C1 segment of cervical spinal cord (tissue), 14 donors: ENCODE results near the gene GJB3.
"Not testable (repeated sequence)": the region's sequence is repeated elsewhere in the genome, so short reads cannot be mapped to it uniquely, and the experiment has no call there.

ENCODE experiments used
- DNase-seq, 14 donors: peaks; one replicate each; lab custom pipeline; 2025; lab: John Stamatoyannopoulos, UW

GJB3 gene

DNA sequence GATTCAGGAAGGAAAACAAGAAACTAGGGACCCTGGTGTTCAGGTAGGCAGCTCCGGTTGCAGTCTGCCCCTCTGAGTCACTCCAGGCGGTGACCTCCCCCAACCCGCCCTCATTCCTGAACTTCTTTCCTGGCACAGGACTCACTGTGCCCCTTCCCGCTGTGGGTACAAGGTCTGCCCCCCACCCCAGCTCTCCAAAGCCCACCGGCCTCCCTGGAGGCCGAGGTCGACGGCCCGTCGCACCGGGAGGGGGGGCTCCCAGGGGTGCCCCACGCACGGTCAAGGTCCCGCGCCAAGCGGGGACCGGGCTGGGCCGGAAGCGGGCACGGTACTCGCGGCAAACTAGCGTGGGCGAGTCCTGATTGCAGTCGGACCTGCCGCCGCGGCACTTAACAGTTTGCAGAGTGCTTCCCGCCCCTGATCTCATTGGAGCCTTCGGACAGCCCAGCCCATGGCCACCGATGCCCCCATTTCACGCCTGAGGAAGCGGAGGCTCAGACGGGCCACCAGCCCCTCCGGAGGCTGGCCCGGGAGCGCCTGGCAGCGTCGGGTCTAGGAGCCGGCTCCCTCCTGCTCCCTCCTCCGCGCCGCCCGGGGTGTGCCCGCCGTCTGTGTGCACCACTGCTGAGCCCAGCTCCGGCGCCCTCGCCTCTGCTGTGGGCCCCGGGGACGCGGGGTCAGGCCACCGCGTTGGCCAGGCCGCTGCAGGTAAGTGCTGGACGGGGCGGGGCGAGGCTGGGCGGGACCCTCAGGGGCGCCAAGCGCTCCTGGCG, at the start of gene GJB3:
Gene GJB3 (plus strand): TSS at position 144 of the 773 bp plus-strand sequence. CDS start 3,549 bp downstream, outside the sequence.
- no peak for DNase-seq

DNA sequence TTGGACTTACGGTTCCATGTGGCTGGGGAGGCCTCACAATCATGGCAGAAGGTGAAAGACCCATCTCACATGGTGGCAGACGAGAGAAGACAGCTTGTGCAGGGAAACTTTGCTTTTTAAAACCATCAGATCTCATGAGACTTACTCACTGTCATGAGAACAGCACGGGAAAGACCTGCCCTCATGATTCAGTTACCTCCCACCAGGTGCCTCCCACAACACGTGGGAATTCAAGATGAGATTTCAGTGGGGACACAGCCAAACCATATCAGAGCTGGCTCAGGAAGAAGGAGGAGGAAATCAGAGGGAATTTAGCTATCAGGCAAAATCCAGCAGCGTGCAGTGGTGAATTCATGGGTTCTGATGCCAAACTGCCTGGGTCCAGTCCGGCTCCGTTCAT, 48.2 kb upstream of the GJB3 start:
- not testable (repeated sequence) for DNase-seq

DNA sequence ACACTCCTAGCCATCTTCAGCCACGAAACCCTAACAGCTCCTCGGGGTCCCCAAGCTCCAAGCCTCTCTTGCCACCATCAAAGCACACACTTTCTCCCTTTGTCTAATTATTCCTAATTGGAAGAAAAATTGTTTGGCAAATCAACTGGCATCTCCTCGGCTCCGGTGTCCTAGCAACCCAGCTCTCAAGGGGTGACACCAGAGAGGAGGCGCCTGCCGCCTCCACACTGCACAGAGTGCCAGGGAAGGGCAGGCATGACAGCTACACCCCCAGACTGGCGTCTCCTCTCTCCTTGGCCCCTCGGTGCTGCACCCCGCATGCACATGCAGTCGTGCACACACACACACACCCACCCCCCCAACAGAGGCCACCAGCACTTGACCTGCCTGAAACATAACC, 44.3 kb upstream of the GJB3 start:
- peak in 1 of 14 donors; percentile 14 for DNase-seq

DNA sequence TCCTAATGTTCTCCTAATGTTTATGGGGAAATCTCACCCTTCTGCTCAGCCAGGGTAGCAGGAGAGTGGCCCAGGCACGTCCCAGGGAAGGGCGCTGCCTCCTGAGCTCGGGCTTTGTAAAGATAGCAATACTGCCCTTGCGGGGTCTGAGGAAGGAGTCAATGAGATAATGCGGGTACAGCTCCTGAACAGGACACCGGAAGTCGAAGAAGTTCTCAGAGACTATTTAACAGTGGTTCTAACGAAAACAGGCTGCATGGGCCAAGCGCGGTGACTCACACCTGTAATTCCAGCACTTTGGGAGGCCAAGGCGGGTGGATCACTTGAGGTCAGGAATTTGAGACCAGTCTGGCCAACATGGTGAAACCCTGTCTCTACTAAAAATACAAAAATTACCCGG, 43.8 kb upstream of the GJB3 start:
- DNase-seq: not testable (repeated sequence)

DNA sequence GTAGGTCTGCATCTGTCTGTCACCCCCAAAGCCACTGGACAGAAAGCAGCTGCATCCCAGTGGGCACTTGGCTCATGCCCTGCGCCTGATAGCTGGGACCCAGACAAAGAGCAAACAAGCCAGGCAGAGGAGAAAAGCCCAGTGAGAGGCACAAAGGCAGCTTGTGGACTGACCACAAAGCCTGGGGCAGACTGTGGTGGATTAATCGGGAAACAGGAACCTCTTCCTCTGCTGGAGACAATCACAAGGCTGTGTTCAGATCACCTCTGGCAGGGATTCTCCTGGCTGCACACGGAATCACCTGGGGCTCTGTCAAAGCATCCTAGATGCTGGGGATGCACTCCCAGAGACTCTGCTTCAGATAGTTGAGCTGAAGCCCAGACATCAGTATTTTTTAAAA, 41.4 kb upstream of the GJB3 start:
- no peak for DNase-seq

DNA sequence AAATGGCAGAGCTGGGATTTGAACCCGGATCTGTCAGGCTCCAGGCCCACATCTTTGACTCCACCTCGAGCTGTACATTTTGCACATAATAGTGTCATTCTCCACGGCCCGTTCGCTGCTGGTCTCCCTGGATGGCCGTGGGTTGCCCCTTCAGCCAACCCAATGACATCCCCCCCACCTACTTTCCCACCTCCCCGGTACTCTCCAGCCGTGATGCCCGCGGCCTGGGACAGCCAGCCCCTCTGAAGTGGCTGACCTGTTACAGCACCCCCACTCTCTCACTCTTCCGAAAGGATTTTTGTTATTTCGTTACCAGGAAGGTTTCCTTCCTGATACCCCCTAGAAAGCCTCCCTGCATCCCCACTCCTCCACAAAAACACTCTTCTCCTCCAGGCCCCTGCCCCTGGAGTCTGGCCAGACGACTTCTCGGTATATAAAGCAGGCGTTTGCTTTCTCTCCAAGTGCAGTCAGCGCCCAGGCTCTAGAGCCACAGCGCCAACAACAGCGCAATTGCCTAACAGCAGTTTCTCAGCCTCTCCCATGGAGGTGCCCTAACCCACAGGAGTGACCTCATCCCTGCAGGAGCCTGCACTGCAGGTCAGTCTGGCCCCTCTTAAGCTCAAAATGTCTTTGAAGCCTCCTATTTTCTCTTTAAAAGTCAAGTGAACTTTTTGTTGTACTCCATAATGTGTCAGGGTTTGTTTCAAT, 40.7 kb upstream of the GJB3 start:
- DNase-seq: peak in 1 of 14 donors; percentile 38

DNA sequence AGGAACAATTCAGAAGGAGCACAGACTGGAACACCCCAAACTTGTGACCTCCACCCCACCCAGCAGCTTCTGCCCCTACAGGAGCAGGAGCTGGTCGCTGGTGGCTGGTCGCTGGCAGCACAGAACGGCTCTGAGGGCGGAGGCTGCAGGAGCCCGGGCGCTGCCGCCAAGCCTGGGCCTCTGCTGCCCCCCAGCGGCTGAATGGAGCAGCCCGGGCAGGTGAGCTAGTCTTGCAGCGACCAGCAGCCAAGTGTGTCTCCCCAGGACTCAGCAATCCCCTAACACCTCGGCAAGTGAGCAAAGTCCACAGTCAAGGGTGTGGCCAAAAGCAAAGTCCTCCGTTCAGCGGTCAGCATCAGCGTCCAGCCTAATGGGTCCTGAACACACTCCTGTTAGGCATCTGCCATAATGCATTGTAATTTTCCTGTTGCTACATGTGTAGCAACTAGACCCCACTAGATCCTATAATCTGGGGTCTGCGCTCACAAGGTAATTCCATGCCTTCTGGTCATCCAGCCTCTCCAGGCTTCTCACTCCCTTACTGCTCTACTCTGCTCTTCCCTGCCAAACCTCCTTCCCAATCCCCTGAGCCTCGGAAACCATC, 38.2 kb upstream of the GJB3 start:
- DNase-seq: peak in 12 of 14 donors; percentile 16 to 84 (median 36)

DNA sequence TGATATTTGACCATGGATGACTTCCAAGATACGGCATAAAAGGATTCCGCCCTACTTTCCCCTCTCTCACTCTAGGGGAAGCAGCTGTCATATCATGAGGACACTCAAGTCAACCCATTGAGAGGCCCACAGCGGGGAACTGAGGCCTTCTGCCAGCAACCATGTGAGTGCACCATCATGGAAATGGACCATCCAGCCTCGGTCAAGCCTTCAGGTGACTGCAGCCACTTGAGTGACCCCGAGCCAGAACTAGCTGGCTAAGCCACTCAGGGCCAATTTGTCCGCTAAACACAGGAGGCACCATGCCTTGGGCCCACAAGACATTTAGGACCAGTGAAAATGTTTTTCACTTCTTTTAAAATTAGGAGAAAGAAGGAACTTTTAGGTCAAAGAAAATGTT, 37.2 kb upstream of the GJB3 start:
- no peak for DNase-seq

DNA sequence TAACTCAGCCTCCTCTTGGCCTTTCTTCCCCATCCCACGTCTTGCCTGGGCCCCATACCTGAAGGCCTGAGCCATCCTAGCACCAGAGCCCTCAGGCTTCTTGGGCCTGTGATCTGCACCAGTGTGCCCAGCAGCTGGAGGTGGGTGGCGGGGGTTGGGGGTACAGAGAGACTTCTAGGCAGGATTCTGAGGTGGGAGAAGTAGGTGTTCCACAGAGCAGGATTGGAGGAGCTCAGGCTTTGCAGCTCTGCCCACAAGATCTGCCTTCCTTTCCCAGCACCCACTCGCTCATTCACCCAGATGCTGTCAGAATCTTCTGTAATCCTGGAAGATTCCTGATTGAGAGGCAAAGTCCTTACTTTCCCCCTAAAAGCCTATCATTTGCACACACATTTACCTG, 36.2 kb upstream of the GJB3 start:
- no peak for DNase-seq

DNA sequence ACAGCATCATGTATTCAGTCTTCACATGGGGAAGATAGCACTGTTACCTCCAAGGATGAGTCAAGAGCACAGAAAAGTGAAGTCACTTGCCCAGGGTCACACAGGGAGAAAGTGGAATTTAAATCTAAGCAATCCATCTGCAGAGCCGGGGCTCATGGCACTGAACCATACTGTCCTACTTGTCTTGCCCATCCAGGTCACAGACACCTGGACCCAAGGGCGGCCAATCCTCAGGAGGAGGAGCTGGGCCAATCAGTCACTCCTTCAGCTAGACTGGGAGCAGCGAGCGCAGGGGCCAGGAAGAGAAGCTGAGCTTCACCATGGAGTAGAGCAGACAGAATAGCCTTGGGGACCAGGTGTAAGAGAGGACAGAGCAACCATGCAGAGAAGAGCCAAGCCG, 35.3 kb upstream of the GJB3 start:
- DNase-seq: no peak

DNA sequence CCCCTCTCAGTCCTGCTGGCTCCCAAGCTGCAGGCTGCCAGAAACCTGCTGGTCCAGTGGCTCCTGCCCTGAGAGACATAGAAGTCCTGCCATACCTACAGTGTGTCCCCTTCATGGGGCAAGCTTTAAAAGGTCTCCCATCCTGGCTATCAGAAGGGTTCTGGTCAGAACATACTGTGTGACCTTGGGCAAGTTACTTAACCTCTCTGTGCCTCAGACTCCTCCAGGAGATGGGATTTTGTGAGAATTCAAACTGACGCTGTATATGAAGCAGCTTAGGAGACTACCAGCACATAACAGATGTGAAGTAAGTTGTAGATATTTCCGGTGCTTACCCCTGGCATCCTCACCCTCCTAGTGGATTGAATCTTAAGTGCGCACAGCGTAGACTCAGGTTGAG, 34.9 kb upstream of the GJB3 start:
- DNase-seq: no peak

DNA sequence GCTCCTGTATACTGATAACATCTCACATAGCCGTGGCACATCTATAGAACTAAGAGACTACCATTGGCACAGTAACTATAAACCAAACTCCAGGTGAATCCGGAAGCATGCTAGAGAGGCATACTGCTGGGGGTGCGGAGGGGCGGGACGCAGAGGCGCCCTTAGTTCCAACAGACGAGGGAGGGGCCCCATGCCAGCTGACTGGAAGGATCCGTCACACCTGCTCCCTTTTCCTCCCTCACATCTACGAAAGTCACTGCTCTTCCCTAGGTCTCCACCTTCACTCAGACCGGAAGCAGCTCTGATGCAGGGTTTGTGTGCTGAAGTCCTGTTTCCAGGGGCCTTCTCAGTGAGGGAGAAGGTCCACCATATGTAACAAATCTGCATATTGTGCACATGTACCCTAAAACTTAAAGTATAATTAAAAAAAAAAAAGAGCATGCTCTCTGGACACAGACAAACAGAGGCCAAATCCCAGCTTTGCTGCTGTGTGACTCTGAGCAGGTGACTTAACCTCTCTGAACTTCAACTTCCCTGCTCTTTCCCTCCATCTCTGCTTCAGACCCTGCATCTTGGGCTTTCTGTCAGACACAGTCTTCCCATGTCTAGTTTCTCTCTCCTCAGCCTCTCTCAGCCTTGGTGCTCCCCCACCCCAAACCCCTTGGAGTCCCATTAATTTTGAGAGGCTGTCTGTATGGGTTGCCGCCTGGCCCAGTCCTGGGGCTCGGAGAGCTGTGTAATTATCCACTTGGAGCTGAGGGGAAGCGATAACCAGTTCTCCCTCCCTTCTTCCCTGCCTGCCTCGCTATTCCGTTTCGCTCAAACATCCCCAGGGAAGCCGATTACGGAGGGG, 34.0 kb upstream of the GJB3 start:
- no peak for DNase-seq

DNA sequence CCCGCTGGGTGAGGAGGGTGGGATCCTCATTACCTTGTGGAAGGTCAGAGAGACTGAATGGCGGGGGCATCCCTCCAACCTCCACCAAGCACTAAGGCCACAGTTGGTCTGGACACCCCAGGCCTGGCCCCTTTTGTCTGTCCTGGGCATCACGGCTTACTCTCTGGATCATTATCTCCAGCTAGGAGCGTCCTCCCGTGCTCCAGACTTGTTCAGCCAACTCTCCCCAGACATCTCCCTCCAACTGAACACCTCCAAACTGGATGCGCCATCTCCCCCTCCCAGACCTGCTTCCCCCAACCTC, 33.4 kb upstream of the GJB3 start:
- DNase-seq: no peak

DNA sequence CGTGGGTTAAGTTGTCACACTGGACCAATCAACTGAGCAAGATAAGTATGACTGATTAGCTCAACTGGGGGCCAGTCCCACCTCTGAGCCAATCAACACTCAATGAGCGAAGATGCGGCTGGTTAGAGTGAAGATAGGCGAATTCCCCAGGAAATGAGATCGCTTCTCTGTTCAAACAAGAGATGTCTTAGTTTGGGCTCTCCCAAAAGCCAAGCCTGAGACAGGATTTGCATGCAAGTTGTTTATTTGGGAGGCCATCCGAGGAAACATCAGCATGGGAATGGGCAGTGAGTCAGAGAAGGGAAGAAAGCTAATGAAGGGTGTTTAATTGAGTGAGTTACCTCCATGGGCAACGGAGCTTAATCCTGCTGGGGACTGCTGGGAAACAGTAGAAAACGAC, 31.0 kb upstream of the GJB3 start:
- DNase-seq: peak in 1 of 14 donors; percentile 58

DNA sequence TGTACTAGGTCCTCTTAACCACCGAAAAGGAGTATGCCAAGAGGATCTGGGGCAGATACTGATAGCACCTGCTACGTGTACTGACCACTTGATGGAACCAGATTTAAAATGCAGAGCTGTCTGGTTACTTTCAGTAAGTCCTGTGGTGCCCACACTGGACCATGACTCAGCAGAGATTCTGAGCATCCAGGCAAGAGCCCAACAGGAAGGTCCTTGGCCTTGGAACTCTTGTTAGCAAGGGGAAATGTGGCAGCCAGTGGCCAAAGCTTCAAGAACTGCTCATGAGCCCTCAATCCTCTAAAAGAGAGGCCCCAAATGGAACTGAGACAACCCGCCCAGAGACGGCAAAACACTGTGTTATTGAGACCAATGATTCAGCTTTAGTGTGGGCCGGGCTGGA, 30.4 kb upstream of the GJB3 start:
- peak in 1 of 14 donors; percentile 58 for DNase-seq

DNA sequence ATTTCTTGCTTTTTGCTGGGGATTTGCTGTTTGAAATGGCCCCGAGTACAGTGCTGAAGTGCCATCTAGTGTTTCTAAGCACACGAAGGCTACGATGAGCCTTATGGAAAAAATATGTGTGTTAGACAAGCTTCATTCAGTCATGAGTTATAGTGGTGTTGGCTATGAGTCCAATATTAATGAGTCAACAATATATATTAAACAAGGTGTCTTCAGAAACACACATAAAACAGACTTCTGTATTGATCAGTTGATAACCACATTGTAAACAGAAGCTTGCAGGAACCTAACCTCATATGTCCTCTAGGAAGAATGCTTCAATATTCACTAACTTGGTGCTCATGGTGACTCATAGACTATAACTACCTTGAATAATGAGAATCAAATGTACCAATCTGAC, 27.9 kb upstream of the GJB3 start:
- DNase-seq: no peak

DNA sequence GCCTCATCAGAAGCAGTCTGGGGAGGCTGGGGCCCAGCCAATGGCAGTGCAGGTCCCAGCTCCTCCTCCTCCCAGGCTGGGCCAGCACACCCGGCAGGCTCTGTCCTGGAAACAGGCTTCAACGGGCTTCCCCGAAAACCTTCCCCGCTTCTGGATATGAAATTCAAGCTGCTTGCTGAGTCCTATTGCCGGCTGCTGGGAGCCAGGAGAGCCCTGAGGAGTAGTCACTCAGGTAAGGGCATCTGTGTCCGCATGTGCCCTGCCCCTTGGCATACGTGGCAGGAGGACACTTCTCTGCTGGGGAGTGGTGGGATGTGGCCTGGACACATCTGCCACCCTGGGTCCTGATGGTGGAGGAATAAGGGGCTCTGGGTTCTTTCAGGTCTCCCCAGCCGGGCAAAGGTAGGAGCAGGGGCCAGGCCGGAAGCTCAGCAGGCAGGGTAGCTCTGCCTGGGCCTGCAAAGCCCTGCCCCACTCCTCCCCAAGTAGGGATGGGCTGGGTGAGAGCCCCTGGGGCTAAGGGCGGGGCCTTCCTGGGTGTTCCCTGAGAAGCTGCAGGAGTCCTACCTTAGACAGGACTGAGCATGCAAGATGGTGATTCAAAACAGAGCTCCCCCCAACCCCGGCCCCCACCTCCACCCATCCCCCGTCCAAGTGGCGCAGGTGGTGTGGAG, 25.9 kb upstream of the GJB3 start, which contains the start of gene GJB5:
Gene GJB5 (plus strand): TSS at position 84 of the 674 bp plus-strand sequence. CDS start 2,284 bp downstream, outside the sequence.
- no peak for DNase-seq

DNA sequence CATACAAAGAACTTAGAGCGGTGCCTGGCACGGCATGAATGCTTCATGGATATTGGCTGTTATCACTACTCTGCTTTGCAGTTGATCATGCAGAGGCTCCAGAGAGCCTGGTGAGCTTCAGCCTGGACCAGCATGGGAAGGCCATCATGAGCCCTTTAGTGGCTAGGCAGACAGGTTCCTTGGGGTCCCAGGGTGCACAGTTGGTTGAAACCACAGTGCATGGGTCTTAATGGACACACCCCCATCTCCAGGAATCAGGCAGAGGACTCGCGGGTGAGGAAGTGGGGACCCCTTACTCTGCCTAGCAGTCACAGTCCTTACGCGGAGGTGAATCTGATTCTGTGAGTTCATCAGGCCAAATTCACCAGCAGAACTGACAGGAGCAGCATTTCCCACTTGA, 25.1 kb upstream of the GJB3 start:
- DNase-seq: no peak

DNA sequence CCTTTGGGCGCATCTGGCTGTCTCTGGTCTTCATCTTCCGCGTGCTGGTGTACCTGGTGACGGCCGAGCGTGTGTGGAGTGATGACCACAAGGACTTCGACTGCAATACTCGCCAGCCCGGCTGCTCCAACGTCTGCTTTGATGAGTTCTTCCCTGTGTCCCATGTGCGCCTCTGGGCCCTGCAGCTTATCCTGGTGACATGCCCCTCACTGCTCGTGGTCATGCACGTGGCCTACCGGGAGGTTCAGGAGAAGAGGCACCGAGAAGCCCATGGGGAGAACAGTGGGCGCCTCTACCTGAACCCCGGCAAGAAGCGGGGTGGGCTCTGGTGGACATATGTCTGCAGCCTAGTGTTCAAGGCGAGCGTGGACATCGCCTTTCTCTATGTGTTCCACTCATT, 23.6 kb upstream of the GJB3 start:
- no peak for DNase-seq

DNA sequence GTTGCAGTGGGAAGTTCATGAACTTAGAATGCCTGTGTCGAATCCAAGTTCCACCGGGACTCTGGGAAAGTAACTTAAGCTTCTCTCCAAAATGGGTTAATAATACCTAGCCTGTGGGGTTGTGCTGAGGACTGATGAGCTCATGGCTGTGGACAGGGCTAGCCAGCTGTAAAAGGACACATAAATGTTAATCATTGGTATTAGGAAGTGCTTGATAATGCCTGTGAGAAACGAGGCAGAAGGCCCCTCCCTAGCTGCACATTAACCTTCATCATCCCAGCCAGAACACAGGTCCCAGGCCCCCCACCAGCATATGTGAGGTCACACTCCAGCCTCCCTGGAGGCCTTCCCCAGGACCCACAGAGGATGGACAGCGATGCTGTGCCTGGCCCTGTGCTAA, 22.3 kb upstream of the GJB3 start:
- no peak for DNase-seq
